Thoracic aorta (tissue), 2 donors: Measurements from ENCODE around the gene CFB. TPM values are rescaled to one million over a fixed set of nuclear protein-coding genes. Genes with fewer than 3 reads are reported as not detected.

ENCODE experiments used
- ATAC-seq: fragments of 150-250 bp; one replicate; pipeline ENCODE4 v1.8.0; 2017; ENCODE audit warnings: low read depth; ENCODE audit not compliant: insufficient number of reproducible peaks, low FRiP score
- DNase-seq: peaks from one replicate; pipeline ENCODE4 v3.0.0-alpha.2; 2020; ENCODE audit warnings: low spot score
- H3K27ac ChIP-seq, 2 donors: fragments of 200-600 bp; sonication (generic); 1 replicate in 1 of 2; 2 replicates in 1 of 2; pipeline ENCODE4 v1.5.1; 2016; ENCODE audit warnings: mild to moderate bottlenecking in 2 of 2, moderate library complexity in 2 of 2
- H3K27me3 ChIP-seq: fragments of 200-600 bp; sonication (generic); replicated peaks from 2 replicates; pipeline ENCODE4 v1.6.0; 2016; ENCODE audit warnings: mild to moderate bottlenecking; ENCODE audit not compliant: insufficient read depth
- H3K36me3 ChIP-seq: fragments of 200-600 bp; sonication (generic); one replicate; pipeline ENCODE4 v1.5.1; 2016
- H3K4me1 ChIP-seq, 2 donors: fragments of 200-600 bp; sonication (generic); 1 replicate in 1 of 2; 2 replicates in 1 of 2; pipeline versions ENCODE4 v1.5.1 to v1.6.0; 2016; ENCODE audit warnings: low read depth in 2 of 2, mild to moderate bottlenecking in 1 of 2; ENCODE audit not compliant: control insufficient read depth in 1 of 2
- H3K4me3 ChIP-seq: fragments of 200-600 bp; sonication (generic); 2 replicates; pipeline ENCODE4 v1.5.1; 2016; ENCODE audit warnings: mild to moderate bottlenecking
- H3K9me3 ChIP-seq: fragments of 200-600 bp; sonication (generic); 2 replicates; pipeline ENCODE4 v1.5.1; 2016
- total RNA-seq, 2 donors: library from RNA; depleted of rRNA; stranded (reverse); fragments of >200 nt; gene quantifications; one replicate each; pipeline versions ENCODE4 v1.1.0 to v1.2.3, GENCODE V29; 2016
- TF ChIP-seq, protein P1 (sequence below): fragments of 200-600 bp; sonication (generic); IDR thresholded peaks from one replicate; pipeline ENCODE4 v1.5.1; 2019; ENCODE audit warnings: antibody characterized with exemption

CFB gene
- total RNA-seq, 2 donors from 2014 or later, result 55.2 to 142 TPM

DNA sequence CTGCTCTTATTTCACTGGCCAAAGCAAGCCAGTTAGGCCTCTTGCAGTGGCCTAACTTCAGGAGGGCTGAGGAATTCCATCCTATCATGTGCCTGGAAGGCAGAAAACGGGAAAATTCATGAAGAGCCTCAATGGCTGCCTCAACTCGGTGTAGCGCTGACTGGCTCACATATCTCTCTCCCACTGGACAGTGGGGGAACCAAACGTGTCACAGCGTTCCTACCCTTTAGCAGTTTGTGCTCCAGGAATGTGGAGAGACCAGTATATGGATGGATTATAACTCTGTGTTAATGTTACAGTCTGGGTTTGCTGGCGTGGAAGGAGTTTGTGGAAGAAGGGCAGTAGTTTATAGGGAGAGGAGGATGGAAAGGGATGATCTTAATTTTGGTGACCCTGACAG is 30.1 kb upstream of the CFB start:
- no peaks in the 10 kb centered on the region for H3K27me3 ChIP-seq
- no peaks in the 10 kb centered on the region for H3K9me3 ChIP-seq
- H3K36me3 ChIP-seq, result no peaks in the 10 kb centered on the region
- DNase-seq, result no peak
- ATAC-seq, result no peak
- peaks cover 0 to 8% of the 10 kb centered on the region in 2 donors for H3K4me1 ChIP-seq
- no peak overlapping the region for H3K27ac ChIP-seq
- TF ChIP-seq, protein P1, sequence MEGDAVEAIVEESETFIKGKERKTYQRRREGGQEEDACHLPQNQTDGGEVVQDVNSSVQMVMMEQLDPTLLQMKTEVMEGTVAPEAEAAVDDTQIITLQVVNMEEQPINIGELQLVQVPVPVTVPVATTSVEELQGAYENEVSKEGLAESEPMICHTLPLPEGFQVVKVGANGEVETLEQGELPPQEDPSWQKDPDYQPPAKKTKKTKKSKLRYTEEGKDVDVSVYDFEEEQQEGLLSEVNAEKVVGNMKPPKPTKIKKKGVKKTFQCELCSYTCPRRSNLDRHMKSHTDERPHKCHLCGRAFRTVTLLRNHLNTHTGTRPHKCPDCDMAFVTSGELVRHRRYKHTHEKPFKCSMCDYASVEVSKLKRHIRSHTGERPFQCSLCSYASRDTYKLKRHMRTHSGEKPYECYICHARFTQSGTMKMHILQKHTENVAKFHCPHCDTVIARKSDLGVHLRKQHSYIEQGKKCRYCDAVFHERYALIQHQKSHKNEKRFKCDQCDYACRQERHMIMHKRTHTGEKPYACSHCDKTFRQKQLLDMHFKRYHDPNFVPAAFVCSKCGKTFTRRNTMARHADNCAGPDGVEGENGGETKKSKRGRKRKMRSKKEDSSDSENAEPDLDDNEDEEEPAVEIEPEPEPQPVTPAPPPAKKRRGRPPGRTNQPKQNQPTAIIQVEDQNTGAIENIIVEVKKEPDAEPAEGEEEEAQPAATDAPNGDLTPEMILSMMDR, result no peak
- no peak overlapping the region for H3K4me3 ChIP-seq

DNA sequence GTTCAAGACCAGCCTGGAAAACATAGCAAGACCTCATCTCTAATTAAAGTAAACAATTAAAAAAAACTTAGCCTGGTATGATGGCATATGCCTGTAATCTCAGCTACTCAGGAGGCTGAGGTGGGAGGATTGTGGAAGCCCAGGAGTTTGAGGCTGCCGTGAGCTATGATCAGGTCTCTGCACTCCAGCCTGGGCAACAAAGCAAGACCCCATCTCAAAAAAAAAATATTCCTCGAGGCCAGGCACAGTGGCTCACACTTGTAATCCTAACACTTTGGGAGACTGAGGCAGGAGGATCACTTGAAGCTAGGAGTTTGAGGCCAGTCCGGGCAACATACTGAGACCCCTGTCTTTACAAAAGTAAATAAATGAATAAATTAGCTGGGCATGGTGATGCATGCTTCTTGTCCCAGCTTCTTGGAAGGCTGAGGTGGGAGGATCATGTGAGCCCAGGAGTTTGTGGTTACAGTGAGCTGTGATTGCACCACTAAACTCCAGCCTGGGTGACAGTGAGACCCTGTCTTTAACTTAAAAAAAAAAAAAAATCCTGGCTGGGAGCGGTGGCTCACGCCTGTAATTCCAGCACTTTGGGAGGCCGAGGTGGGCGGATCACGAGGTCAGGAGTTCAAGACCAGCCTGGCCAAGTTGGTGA is 27.7 kb upstream of the CFB start:
- Histone ChIP-seq H3K4me3 (no peak overlapping the region), H3K27me3 (no peaks in the 10 kb centered on the region)

DNA sequence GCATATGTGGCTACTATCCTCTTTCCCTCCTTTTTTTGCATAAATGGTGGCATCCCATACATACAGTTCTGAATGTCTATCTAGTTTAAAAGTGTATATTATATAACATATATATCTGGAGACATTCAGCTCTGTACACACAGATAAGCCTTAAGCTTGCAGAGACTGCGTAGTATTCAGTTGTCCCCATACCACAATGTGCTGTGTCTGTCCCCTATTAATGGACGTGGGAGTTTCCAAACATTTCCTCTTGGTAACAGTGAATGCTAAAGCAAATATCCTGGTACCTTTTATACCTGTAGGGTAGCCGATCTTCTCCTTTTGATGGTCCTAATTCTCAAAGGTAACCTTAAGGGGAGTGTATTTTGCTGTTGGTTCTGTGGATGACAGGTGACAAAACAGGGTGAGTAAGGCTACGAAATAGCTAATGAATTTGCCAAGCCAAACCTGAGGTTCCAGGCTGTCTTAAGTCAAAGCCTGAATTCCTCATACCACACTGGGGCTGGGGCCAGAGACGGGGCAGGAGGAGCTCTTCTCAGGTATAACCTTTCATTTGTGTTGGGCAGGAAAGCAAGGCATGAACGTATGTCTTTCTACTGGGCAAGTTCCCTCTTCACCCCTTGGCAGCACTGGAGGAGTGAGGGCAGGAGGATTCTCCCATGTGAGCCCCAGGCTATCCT is 26.1 kb upstream of the CFB start:
- Histone ChIP-seq H3K9me3 (no peaks in the 10 kb centered on the region), H3K36me3 (no peaks in the 10 kb centered on the region), H3K4me3 (no peak overlapping the region), H3K4me1 (no peaks in the 10 kb centered on the region), H3K27me3 (no peaks in the 10 kb centered on the region), H3K27ac (no peak overlapping the region)
- DNase-seq (no peak), ATAC-seq (no peak)
- TF ChIP-seq, protein P1, result no peak

More for the DNA sequence above, 27.7 kb upstream of the CFB start:
- Histone ChIP-seq H3K36me3 (no peaks in the 10 kb centered on the region), H3K4me1 (no peaks in the 10 kb centered on the region), H3K9me3 (no peaks in the 10 kb centered on the region), H3K27ac (no peak overlapping the region)
- TF ChIP-seq, protein P1, result no peak
- ATAC-seq (no peak), DNase-seq (no peak)

DNA sequence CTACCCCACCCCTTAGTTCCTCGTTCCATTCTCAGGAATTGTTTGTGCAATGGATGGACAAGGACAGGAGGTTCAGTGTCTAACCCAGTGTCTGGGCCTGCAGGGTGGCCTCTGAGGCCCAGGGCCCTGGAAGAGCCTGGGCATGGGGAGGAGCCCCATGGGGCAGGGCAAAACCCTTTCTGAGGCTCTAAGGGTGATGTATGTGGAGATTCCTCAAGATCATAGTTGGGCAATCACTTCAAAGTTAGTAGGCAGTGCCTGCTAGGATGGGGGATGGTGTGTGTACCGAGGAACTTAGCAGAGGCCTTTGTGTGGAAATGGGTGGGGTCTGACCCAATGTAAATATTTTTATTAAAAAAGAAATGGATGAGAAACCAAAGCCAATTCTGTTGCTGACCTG is 25.1 kb upstream of the CFB start:
- TF ChIP-seq, protein P1, result no peak
- H3K4me3 ChIP-seq, result no peak overlapping the region
- H3K36me3 ChIP-seq, result no peaks in the 10 kb centered on the region
- H3K9me3 ChIP-seq, result no peaks in the 10 kb centered on the region
- ATAC-seq, result no peak
- no peaks in the 10 kb centered on the region for H3K27me3 ChIP-seq
- DNase-seq, result no peak
- no peak overlapping the region for H3K27ac ChIP-seq
- no peaks in the 10 kb centered on the region for H3K4me1 ChIP-seq

DNA sequence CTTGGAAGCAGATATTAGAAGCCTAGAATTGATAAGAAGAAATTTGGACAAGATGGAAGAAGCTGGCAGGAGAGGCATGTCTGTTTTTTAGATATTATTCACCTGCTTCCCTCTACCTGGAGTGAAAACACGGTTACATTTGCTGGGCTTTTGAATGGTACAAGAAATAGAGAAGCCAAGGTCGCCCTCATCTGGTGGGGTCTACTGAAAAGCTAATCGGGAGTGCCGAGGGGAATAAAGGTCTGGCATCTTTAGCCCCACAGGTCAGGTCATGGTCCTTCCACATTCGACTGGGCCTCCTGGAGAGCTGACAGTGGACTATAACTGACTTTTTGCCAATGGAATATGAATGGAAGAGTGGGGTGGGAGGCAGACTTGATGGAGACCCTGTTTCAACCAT is 23.0 kb upstream of the CFB start:
- no peaks in the 10 kb centered on the region for H3K27me3 ChIP-seq
- no peak for DNase-seq
- no peaks in the 10 kb centered on the region for H3K36me3 ChIP-seq
- TF ChIP-seq, protein P1, result no peak
- H3K4me1 ChIP-seq, result no peaks in the 10 kb centered on the region
- H3K4me3 ChIP-seq, result no peak overlapping the region
- H3K9me3 ChIP-seq, result no peaks in the 10 kb centered on the region
- H3K27ac ChIP-seq, result no peak overlapping the region
- no peak for ATAC-seq
